Suppressor macrophage (primary cell): ENCODE measurements around the gene SLC29A4.

ENCODE experiments used
- DNase-seq, 4 experiments: peaks; one replicate each; pipeline ENCODE4 v3.0.0-alpha.2; 2020 to 2022

The SLC29A4 gene

DNA sequence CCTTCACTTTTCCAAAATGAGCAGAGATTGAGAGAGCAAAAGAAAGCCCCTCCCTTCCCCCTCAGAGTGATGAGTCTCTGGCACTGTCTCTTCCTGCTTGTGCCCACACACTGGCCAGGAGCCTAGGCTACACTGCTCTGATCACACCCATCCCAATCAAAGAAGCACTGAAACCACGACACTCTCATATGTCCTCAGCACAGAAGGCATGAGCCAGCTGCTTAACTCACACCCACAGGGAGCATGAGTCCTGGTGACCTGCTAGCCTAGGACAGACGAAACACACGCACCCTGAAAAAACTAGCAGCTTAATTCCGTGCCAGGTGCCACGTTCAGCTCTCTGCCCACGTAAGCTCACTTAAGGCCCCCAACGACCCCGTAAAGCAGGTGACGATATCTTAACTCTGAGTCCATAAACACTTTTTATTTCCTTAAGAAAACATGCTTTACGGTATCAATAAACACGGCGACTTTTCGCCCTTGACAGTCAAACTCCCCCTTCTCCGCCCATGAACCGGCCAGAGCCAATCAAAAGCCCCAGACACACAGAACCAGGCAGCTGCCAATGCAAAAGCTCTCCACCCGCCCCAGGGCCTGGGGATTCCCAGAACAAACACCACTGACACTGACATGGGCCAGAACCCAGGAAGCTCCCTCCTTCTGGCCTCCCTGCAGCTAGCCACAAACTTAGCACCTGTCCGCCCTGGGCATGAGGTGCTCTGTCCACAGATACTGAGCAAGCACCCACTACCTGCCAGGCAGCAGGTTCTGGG lies 71.9 kb downstream of the SLC29A4 start:
- peak; percentile 52 to 79 (median 64) for DNase-seq
